Cardiac fibroblast (primary cell): ENCODE results near the gene SPINT3.

ENCODE experiments used
- DNase-seq, 2 donors: peaks; one replicate each; pipeline versions ENCODE4 v3.0.0 to v3.0.0-alpha.2; 2010; ENCODE audit warnings: low read depth in 2 of 2
- H3K4me3 ChIP-seq, 2 donors: replicated peaks in 1 of 2; 1 replicate in 1 of 2; 2 replicates in 1 of 2; pipeline ENCODE4 v1.5.1; 2011; ENCODE audit warnings: low read depth in 2 of 2, low read length in 2 of 2, mild to moderate bottlenecking in 2 of 2, moderate library complexity in 1 of 2
- TF ChIP-seq, protein P1 (sequence below): IDR thresholded peaks from one replicate; pipeline ENCODE4 v1.5.1; 2011; ENCODE audit warnings: low read depth, mild to moderate bottlenecking, low read length, inconsistent platforms

The SPINT3 gene

DNA sequence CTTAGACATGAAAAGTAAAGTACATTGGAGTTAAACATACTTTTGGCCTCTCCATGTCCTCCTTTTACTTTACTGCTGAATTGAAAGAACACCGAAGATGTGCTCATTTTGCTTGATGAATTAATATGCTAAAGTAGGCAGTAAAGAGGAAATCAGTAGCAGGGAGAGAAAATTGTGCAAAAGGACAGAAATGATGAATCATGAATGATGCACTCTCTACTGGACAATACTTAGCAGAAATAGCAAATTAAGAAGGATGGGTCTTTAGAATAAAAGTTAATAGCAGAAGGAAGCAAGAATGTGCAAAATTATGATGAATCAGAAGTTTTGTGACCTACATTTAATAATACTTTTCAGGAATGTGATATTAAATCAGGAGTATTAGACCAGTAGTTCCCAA, 8.4 kb upstream of the SPINT3 start:
- TF ChIP-seq, protein P1, sequence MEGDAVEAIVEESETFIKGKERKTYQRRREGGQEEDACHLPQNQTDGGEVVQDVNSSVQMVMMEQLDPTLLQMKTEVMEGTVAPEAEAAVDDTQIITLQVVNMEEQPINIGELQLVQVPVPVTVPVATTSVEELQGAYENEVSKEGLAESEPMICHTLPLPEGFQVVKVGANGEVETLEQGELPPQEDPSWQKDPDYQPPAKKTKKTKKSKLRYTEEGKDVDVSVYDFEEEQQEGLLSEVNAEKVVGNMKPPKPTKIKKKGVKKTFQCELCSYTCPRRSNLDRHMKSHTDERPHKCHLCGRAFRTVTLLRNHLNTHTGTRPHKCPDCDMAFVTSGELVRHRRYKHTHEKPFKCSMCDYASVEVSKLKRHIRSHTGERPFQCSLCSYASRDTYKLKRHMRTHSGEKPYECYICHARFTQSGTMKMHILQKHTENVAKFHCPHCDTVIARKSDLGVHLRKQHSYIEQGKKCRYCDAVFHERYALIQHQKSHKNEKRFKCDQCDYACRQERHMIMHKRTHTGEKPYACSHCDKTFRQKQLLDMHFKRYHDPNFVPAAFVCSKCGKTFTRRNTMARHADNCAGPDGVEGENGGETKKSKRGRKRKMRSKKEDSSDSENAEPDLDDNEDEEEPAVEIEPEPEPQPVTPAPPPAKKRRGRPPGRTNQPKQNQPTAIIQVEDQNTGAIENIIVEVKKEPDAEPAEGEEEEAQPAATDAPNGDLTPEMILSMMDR, result no peak
- DNase-seq, result no peak
- H3K4me3 ChIP-seq, result no peak overlapping the region

DNA sequence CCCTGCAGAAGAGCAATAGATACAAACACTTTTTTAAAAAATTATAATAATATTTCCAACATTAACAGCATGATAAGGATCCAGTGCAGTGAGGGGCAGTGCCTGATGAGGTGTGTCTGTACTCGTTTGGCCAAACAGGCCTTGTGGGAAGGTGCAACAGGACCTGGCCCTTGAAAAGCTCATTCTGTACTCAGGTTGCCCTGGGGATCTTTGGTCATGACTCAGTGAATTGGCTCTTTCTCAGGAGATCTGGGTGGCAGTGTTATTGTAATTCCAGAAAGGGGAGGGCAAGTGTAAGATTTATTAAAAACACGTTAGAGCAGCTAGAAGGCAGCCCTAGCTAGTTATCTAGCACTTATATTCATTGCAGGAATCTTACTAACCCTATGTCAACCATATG, 2.9 kb upstream of the SPINT3 start:
- DNase-seq, result no peak
- TF ChIP-seq, protein P1, result no peak
- H3K4me3 ChIP-seq, result no peak overlapping the region

DNA sequence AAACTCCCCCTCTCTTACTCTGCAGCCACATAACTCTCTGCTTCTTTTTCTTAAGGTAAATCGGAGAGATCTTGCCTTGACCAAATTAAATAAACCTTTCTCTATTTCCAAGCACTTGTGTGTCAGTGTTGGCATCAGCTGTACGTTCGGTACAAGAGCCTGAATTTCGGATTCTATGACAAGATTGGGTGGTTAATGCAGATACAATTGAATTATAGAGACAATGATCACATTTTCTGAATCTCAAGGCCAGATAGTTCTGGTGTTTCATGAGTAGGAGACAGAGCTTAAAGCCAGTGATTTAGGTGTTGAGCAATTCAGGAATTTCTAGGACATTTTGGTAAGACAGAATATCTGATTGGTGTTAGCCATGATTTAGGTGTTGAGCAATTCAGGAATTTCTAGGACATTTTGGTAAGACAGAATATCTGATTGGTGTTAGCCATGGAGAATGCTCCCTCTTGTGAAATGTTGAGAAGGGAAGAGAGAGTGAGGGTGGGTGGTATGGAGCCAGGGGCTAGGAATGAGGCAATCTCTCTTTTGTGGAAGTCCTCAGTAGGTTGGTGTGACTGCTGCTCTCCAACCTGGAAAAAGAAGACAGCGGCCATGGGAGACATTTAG, 5.1 kb downstream of the SPINT3 start:
- TF ChIP-seq, protein P1, result no peak
- DNase-seq, result peak in 1 of 2 donors; percentile 35
- H3K4me3 ChIP-seq, result no peak overlapping the region

DNA sequence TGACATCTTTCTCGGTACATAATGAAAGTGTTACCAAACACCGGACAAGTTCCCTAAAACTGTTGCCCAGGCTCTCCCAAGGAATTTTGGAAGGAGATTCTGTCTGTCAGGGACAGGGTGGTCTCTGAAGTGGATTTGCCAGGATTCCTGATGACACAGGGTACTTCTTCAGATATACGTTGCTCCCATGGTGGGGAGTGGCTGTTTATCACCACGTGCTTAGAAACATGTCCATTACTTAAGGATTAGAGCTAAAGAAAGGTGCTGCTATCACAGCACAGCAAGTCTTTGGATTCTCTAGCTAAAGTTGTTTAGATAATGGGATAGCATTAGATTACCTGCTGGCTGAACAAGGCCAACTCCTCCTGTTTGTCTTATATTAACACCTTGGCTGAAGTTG, 6.3 kb downstream of the SPINT3 start:
- H3K4me3 ChIP-seq, result no peak overlapping the region
- no peak for DNase-seq
- TF ChIP-seq, protein P1, result no peak

DNA sequence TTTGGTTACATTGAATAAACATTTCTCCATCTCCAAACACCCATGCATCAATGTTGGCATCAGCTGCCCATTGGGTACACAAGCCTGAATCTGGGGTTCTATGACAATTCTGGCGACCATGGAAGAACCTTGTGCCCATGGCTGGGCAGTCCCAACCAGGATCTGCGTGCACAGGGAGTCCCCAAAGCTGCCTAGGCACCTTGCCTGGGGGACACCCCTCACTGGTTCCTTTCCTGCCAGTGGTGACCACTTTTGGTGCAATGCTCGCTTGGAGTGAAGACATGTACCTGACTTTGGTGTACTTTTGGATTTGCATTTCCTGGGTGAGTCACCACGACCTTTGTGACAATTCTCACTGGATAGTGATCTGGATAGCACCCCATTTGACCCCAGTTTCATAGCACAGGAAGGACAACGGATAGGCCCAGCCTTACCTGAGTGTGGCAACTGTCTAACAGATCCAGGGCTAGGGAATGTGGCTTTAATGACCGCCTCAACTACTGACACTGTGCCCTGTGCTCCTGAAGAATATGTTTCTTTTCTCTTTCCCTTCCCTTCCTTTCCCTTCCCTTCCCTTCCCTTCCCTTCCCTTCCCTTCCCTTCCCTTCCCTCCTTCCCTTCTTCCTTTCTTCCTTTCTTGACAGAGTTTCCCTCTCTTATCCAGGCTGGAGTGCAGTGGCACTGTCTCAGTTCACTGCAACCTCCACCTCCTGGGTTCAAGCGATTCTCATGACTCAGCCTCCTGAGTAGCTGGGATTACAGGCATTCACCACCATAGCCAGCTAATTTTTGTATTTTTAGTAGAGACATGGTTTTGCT, 7.1 kb downstream of the SPINT3 start:
- DNase-seq, result no peak
- TF ChIP-seq, protein P1, result no peak
- H3K4me3 ChIP-seq, result no peak overlapping the region

DNA sequence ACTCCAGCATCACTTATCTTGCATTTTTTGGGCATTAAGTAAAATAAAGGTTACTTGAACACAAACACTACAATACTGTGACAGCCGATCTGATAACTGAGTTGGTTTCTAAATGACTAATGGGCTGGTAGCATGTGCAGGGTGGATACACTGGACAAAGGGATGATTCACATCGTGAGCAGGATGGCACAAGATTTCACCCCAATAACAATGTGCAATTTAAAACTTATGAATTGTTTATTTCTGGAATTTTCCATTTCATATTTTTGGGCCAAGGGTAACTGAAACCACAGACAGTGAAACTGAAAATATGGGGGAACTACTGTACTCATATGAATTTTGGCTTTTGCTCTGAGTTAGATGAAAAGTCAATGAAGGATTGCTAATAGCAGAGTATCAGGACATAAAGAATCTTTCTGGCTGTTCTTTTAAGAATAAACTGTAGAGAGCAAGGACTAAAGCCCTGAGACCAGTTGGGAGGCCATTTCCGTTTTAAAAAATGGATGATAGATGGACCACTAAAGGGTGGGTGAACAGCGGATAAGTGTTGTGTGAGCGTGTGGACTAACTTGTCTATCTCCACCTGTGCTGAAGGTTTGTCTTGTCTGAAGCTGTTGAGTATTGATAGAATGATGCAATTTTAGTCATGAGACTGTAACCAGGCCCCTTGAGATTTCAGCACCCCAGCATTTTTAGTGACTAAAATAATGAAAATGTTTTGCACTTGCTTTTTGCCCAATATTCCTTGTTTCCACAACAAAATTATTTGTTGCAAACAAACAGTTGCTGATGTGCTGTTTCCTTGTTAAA, 8.2 kb downstream of the SPINT3 start:
- peak in 1 of 2 donors; percentile 5 for DNase-seq
- no peak overlapping the region for H3K4me3 ChIP-seq
- TF ChIP-seq, protein P1, result no peak
